Measurements from ENCODE around the gene MIF.
"Not testable (repeated sequence)": the region's sequence is repeated elsewhere in the genome, so short reads cannot be mapped to it uniquely, and the experiment has no call there.

MIF gene

GRCh38 chr22:23904573-23905254, 10.5 kb downstream of the MIF start:
- DNase-seq, result no peak

- no peak for DNase-seq
Measured at GRCh38 chr22:23906641-23907040, 12.5 kb downstream of the MIF start.

- DNase-seq, result not testable (repeated sequence)
Measured at GRCh38 chr22:23907423-23907822, 13.2 kb downstream of the MIF start.

GRCh38 chr22:23908587-23909205, 14.5 kb downstream of the MIF start:
- DNase-seq, result no peak

GRCh38 chr22:23909296-23909898, 15.2 kb downstream of the MIF start:
- no peak for DNase-seq

- DNase-seq, result no peak
Measured at GRCh38 chr22:23910496-23911190, 16.5 kb downstream of the MIF start.

GRCh38 chr22:23911318-23911980, 17.3 kb downstream of the MIF start:
- DNase-seq, result no peak

- no peak for DNase-seq
Measured at GRCh38 chr22:23912293-23912903, 18.2 kb downstream of the MIF start.

GRCh38 chr22:23913306-23913660, 19.1 kb downstream of the MIF start:
- no peak for DNase-seq

GRCh38 chr22:23913661-23914353, 19.6 kb downstream of the MIF start:
- DNase-seq, result peak; percentile 93

GRCh38 chr22:23915290-23915689, 21.1 kb downstream of the MIF start:
- no peak for DNase-seq

GRCh38 chr22:23920267-23920611, 26.1 kb downstream of the MIF start:
- not testable (repeated sequence) for DNase-seq

GRCh38 chr22:23921586-23922201, 27.5 kb downstream of the MIF start:
- not testable (repeated sequence) for DNase-seq

GRCh38 chr22:23922921-23923320, 28.7 kb downstream of the MIF start:
- DNase-seq, result no peak

- no peak for DNase-seq
Measured at GRCh38 chr22:23925020-23925606, 30.9 kb downstream of the MIF start.

GRCh38 chr22:23926561-23926960, 32.4 kb downstream of the MIF start:
- no peak for DNase-seq

GRCh38 chr22:23938328-23939016, 44.3 kb downstream of the MIF start:
- no peak for DNase-seq

- no peak for DNase-seq
Measured at GRCh38 chr22:23939017-23939357, 44.8 kb downstream of the MIF start.

GRCh38 chr22:23940166-23940565, 46.0 kb downstream of the MIF start:
- not testable (repeated sequence) for DNase-seq

Measured in kidney glomerular epithelial cell (primary cell).